GM12878 (cell line): ENCODE measurements around the gene TMEM259. TPM values are rescaled to one million over a fixed set of nuclear protein-coding genes. Genes with fewer than 3 reads are reported as not detected.

ENCODE experiments used
- ATAC-seq: fragments of 200-7000 bp; cut with Tn5 transposase; 3 replicates; pipeline ENCODE4 v1.9.1; 2020; ENCODE audit warnings: mild to moderate bottlenecking, moderate library complexity
- BruUV-seq: library from RNA; stranded (reverse); fragments of 400-500 nt; replicated peaks from 2 replicates; lab custom pipeline; 2021; lab: Mats Ljungman, UMichigan
- CTCF ChIA-PET: fragments of 300-600 bp; sonication (Branson Sonifier 250); formaldehyde crosslinking; extraction: SDS; loops from one replicate; lab custom pipeline; 2021; ENCODE audit warnings: inconsistent platforms; lab: Yijun Ruan, JAX
- POLR2A ChIA-PET: fragments of 350-600 bp; formaldehyde crosslinking; extraction: SDS; loops from one replicate; lab custom pipeline; 2021; ENCODE audit warnings: inconsistent platforms; lab: Charles Lee
- RAD21 ChIA-PET: fragments of 300-600 bp; sonication (Branson Sonifier 250); formaldehyde crosslinking; loops from one replicate; lab custom pipeline; 2023; ENCODE audit warnings: antibody characterized with exemption; ENCODE audit not compliant: unreplicated experiment; lab: Charles Lee
- SMC1A ChIA-PET: fragments of 300-600 bp; sonication (Branson Sonifier 250); formaldehyde crosslinking; loops from one replicate; lab custom pipeline; 2023; ENCODE audit not compliant: unreplicated experiment, uncharacterized antibody; lab: Charles Lee
- DNase-seq: peaks from one replicate; pipeline ENCODE4 v3.0.0-alpha.2; 2011; ENCODE audit warnings: low read depth, low spot score
- FAIRE-seq: peaks from 3 replicates; lab custom pipeline; 2011; peaks lifted over from hg19 to GRCh38; lab: Jason Lieb, UNC
- H2AFZ ChIP-seq: 2 replicates; pipeline ENCODE4 v1.6.0; 2011; ENCODE audit warnings: low read depth, low read length, control low read depth; ENCODE audit not compliant: control insufficient read depth
- H3K27ac ChIP-seq: 2 replicates; pipeline ENCODE4 v1.5.1; 2011; ENCODE audit warnings: control low read depth; ENCODE audit not compliant: control insufficient read depth, insufficient read depth
- H3K27me3 ChIP-seq, 2 experiments: replicated peaks in 1 of 2; 2 replicates each; pipeline versions ENCODE4 v1.6.0 to v1.6.1; 2011; ENCODE audit warnings: low read length in 1 of 2; ENCODE audit not compliant: control insufficient read depth in 2 of 2, insufficient read depth in 2 of 2
- H3K36me3 ChIP-seq, 2 experiments: 2 replicates each; pipeline ENCODE4 v1.5.1; 2011; ENCODE audit warnings: low read length in 1 of 2; ENCODE audit not compliant: control insufficient read depth in 2 of 2, insufficient read depth in 2 of 2
- H3K4me1 ChIP-seq: 2 replicates; pipeline ENCODE4 v1.6.1; 2011; ENCODE audit warnings: mild to moderate bottlenecking, low read length, moderate library complexity, mixed read lengths; ENCODE audit not compliant: control insufficient read depth, insufficient read depth
- H3K4me2 ChIP-seq: 2 replicates; pipeline ENCODE4 v1.6.0; 2011; ENCODE audit warnings: control low read depth; ENCODE audit not compliant: control insufficient read depth, insufficient read depth
- H3K4me3 ChIP-seq: fragments of 200-600 bp; sonication (generic); 2 replicates; pipeline ENCODE4 v1.5.1; 2016
- H3K79me2 ChIP-seq: 2 replicates; pipeline ENCODE4 v1.6.0; 2011; ENCODE audit warnings: low read length; ENCODE audit not compliant: control insufficient read depth, insufficient read depth
- H3K9ac ChIP-seq: 2 replicates; pipeline ENCODE4 v1.8.0; 2011; ENCODE audit warnings: low read length, control low read depth, mixed read lengths; ENCODE audit not compliant: control insufficient read depth, insufficient read depth
- H3K9me3 ChIP-seq: replicated peaks from 3 replicates; pipeline ENCODE4 v1.5.1; 2011; ENCODE audit warnings: mild to moderate bottlenecking, low read length; ENCODE audit not compliant: control insufficient read depth, insufficient read depth
- H4K20me1 ChIP-seq: 2 replicates; pipeline ENCODE4 v1.6.0; 2011; ENCODE audit not compliant: control insufficient read depth, insufficient read depth
- ATF7 ChIP-seq: fragments of 450-650 bp; IDR thresholded peaks from 2 replicates; pipeline ENCODE4 v1.6.1; 2016; ENCODE audit warnings: low read depth, mild to moderate bottlenecking
- CHD4 ChIP-seq: fragments of 200-600 bp; sonication (generic); IDR thresholded peaks from 2 replicates; pipeline ENCODE4 v1.6.1; 2016; ENCODE audit warnings: mild to moderate bottlenecking
- E2F4 ChIP-seq: IDR thresholded peaks from 2 replicates; pipeline ENCODE4 v1.6.1; 2012; ENCODE audit warnings: low read depth, low read length, improper control_type of control experiment
- EED ChIP-seq: sonication (generic); IDR thresholded peaks from 2 replicates; pipeline ENCODE4 v1.6.1; 2016; ENCODE audit warnings: antibody characterized with exemption, low read depth
- KDM1A ChIP-seq: fragments of 200-600 bp; sonication (generic); IDR thresholded peaks from 2 replicates; pipeline ENCODE4 v1.6.1; 2016; ENCODE audit warnings: borderline replicate concordance
- MAX ChIP-seq: IDR thresholded peaks from 2 replicates; pipeline ENCODE4 v1.6.1; 2012; ENCODE audit warnings: low read depth, low read length, improper control_type of control experiment
- MTA2 ChIP-seq: fragments of 450-650 bp; IDR thresholded peaks from 2 replicates; pipeline ENCODE4 v1.6.1; 2016; ENCODE audit warnings: low read depth, mild to moderate bottlenecking, moderate library complexity
- MYC ChIP-seq: IDR thresholded peaks from 2 replicates; pipeline ENCODE4 v1.6.1; 2011; ENCODE audit warnings: mild to moderate bottlenecking, low read length, moderate library complexity, inconsistent platforms; ENCODE audit not compliant: insufficient read depth, insufficient replicate concordance, insufficient read length, severe bottlenecking
- NBN ChIP-seq: fragments of 450-650 bp; IDR thresholded peaks from 2 replicates; pipeline ENCODE4 v1.6.1; 2016
- NR2C2 ChIP-seq: IDR thresholded peaks from 2 replicates; pipeline ENCODE4 v1.6.1; 2011; ENCODE audit warnings: borderline replicate concordance, low read depth; ENCODE audit not compliant: control insufficient read depth, insufficient read length
- POLR2AphosphoS2 ChIP-seq: IDR thresholded peaks from 2 replicates; pipeline ENCODE4 v1.6.1; 2011; ENCODE audit warnings: low read depth, mild to moderate bottlenecking, low read length, improper control_type of control experiment, moderate library complexity
- RAD51 ChIP-seq: fragments of 450-650 bp; IDR thresholded peaks from 2 replicates; pipeline ENCODE4 v1.6.1; 2016; ENCODE audit warnings: moderate library complexity, mild to moderate bottlenecking, inconsistent platforms
- SMAD1 ChIP-seq: fragments of 450-650 bp; IDR thresholded peaks from 2 replicates; pipeline ENCODE4 v1.6.1; 2018; ENCODE audit warnings: mild to moderate bottlenecking, low read depth; ENCODE audit not compliant: partially characterized antibody
- TARDBP ChIP-seq: IDR thresholded peaks from 2 replicates; pipeline ENCODE4 v1.6.1; 2016; ENCODE audit warnings: borderline replicate concordance
- ZNF622 ChIP-seq: fragments of 450-650 bp; IDR thresholded peaks from 2 replicates; pipeline ENCODE4 v1.6.1; 2017; ENCODE audit warnings: mild to moderate bottlenecking, inconsistent platforms
- WGBS: methylation state at CpG from one replicate; pipeline ENCODE4 v1.1.6; 2016; ENCODE audit warnings: low lambda C conversion rate; ENCODE audit not compliant: insufficient replicate concordance, insufficient coverage; ENCODE audit errors: missing lambda C conversion rate; 5-methylcytosine and 5-hydroxymethylcytosine counted together
- in situ Hi-C: fragments of 300-500 bp; cut with MboI; formaldehyde crosslinking; loops from 9 replicates; pipeline ENCODE4 v1.14.3; 2018; ENCODE audit warnings: mixed read lengths
- intact Hi-C: fragments of 100-400 bp; cut with micrococcal nuclease; formaldehyde crosslinking; loops from one replicate; pipeline ENCODE4 v1.14.2; 2022; ENCODE audit not compliant: unreplicated experiment
- polyA plus RNA-seq, 11 experiments: library from polyadenylated mRNA; depleted of rRNA in 4 of 11; unstranded in 6 of 11; stranded (reverse) in 5 of 11; fragments of >200 nt; fragmentation: Nextera tagmentation in 4 of 11; fragmentation: Illumina TruSeq in 1 of 11; extraction: Ambion mirVana in 4 of 11; extraction: Trizol in 1 of 11; gene quantifications; 1 replicate in 1 of 11; 2 replicates in 10 of 11; pipeline versions ENCODE4 v1.2.1 to v1.2.3, GENCODE V29; 2011 to 2016; ENCODE audit warnings: inconsistent platforms in 2 of 11, missing spikeins in 2 of 11, low read depth in 1 of 11
- total RNA-seq, 4 experiments: library from RNA; depleted of rRNA in 3 of 4; stranded (reverse); fragments of >200 nt in 3 of 4; fragmentation: Illumina TruSeq in 1 of 4; extraction: Trizol in 1 of 4; gene quantifications; 2 replicates each; pipeline versions ENCODE4 v1.2.1 to v1.2.3, GENCODE V29; 2013 to 2021

The TMEM259 gene
- total and polyA plus RNA-seq, 10 of the 15 experiments (the other 5 are each of a cell fraction or from before 2014, with no cell fraction given) = 0.43 to 184 (median 62.0) TPM

GRCh38 chr19:1046836-1047695 lies 26.1 kb upstream of the TMEM259 start (continued):
- no peak for TF ChIP-seq E2F4
- TF ChIP-seq, all 136 proteins: peak for 0

- Histone ChIP-seq H3K9ac (no peak overlapping the region), H4K20me1 (no peaks in the 10 kb centered on the region), H3K4me3 (no peak overlapping the region), H2AFZ (no peak overlapping the region), H3K27me3 (no peaks in the 10 kb centered on the region), H3K79me2 (no peaks in the 10 kb centered on the region), H3K27ac (no peak overlapping the region), H3K4me2 (no peak overlapping the region), H3K36me3 (peaks cover 0 to 1% of the 10 kb centered on the region in 2 experiments; a peak in 1 of 4 replicates), H3K9me3 (no peaks in the 10 kb centered on the region), H3K4me1 (peaks cover 1% of the 10 kb centered on the region; the same call in 1 of the 2 replicates)
- in situ Hi-C loops = no loop called here
- ATAC-seq = no peak
- ChIA-PET SMC1A (no interaction called here), RAD21 (interaction anchor here (0.7 kb wide), 1 partner anchor 19 kb away, joined by 3 read pairs; no protein-coding TSS in a partner anchor), CTCF (interaction anchor here (1.3 kb wide), 1 partner anchor 177 kb away, joined by 3 read pairs; no protein-coding TSS in a partner anchor), POLR2A (no interaction called here)
- no peak for DNase-seq
- intact Hi-C loops = no loop called here
- no TSS peak for BruUV-seq
- 80% methylated on average over 27 of the region's 33 CpGs for WGBS
- FAIRE-seq = no peak
- TF ChIP-seq ZNF622 = no peak
- no peak for TF ChIP-seq MYC
- no peak for TF ChIP-seq CHD4
- TF ChIP-seq RAD51 = no peak
- TF ChIP-seq POLR2AphosphoS2 = no peak
- no peak for TF ChIP-seq MTA2
- TF ChIP-seq MAX = no peak
- no peak for TF ChIP-seq EED
- no peak for TF ChIP-seq ATF7
- TF ChIP-seq NBN = no peak
- no peak for TF ChIP-seq KDM1A
- TF ChIP-seq SMAD1 = no peak
- no peak for TF ChIP-seq TARDBP
- no peak for TF ChIP-seq NR2C2
These were observed 25.2 kb upstream of the TMEM259 start for GRCh38 chr19:1046117-1046626.
